ENCODE measurements around the gene HSD17B13.
"Not testable (repeated sequence)": the region's sequence is repeated elsewhere in the genome, so short reads cannot be mapped to it uniquely, and the experiment has no call there.

HSD17B13 gene

DNA sequence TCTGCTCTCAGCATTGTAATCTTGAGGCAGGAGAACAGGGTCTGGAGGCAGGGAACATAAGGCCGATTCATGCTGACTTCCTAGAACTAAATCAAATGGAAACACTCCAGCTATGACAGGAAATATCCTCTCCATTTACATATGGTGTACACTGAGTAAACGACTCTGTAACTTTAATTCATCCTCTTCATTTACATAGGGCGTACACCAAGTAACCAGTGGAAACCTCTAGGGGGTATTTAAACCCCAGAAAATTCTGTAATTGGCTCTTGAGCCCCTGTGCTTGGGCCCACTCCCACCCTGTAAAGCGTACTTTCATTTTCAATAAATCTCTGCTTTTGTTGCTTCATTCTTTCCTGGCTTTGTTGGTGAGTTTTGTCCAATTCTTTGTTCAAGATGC is 7.7 kb downstream of the HSD17B13 start:
- not testable (repeated sequence) for DNase-seq

DNA sequence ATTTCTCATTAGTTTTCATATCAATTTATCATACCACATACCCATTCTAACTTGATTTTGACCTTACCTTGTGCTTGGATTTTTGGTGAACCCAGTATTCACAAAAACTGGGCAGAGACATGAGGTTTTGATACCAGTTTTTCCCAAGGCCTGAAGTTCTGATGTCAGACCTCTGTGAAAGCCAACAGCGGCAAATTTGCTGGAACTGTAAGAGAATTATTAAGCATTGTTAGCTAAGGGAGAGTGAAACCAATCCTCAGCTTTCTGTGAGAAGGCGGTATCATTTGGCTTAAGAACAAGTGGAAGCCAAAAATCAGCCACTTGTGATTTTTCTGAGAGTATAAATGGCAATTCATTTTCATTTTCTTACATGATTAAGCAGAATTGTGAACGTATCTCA is 8.9 kb downstream of the HSD17B13 start:
- no peak for DNase-seq

DNA sequence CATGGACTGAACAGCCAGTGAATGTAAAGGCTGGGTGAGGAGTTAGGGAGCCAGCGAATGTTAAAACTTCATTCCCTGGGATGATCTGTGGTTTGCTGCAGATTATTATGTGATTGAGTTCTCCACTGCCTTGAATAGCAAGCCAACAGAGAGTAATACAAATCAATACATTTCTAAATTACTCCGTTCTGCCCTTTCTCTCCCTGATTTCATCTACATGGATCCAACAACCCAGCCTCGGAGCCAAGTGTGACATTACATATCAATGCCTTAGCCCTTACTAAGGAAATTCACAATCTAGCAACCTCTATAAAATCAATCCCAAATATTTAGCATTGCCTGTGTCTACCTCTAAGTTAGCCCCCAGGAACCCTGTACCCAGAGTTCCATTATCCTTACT is 11.0 kb downstream of the HSD17B13 start:
- no peak for DNase-seq

DNA sequence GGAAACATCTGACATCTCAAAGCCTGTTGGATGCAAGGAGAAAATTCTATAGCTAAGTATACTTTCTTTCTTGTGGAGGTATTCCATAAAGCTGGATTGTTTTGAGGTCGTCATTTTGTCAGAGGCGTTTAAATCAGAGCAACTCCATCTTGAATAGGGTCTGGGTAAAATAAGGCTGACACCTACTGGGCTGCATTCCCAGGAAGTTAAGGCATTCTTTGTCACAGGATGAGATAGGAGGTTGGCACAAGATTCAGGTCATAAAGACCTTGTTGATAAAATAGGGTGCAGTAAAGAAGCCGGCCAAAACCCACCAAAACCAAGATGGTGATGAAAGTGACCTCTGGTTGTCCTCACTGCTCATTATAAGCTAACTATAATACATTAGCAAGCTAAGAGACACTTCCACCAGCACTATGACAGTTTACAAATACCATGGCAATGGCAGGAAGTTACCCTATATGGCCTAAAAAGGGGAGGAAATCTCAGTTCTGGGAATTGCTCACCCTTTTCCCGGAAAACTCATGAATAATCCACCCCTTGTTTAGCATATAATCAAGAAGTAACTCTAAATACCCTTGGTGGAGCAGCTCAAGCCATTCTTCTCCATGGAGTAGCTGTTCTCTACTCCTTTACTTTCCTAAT is 11.9 kb downstream of the HSD17B13 start:
- no peak for DNase-seq

DNA sequence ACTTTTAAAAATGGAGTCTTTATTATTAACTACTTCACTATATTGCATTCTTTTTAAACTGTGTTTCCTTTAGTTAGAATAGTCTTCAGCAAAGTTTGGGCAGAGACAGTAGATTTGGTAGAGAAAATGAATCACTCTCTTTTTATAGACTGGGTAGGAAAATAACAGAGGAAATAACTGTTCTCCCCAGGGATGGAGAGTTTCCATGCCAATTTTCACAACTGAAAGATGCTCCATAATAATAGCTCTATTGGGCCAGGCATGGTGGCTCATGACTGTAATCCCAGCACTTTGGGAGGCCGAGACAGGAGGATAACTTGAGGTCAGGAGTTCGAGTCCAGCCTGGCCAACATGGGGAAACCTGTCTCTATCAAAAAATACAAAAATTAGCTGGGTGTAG is 13.1 kb downstream of the HSD17B13 start:
- no peak for DNase-seq

DNA sequence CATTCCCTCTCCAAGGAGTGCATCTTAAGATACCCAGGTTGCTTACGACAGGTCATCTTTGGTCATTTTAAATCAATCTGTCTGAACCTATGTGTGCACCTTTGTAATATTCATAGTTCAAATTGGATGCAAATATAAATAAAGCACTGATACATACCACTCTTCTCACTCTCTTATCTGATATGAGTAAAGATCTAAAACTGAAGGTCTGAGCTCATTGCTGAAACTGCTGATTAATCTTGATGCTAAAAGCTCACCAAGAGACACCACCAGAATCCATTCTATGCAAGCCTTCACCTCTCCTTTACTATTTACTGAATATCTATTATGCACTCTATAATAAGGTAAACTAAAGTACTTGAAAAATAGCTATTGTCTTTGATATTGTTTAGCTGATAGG is 16.6 kb downstream of the HSD17B13 start:
- DNase-seq = no peak

DNA sequence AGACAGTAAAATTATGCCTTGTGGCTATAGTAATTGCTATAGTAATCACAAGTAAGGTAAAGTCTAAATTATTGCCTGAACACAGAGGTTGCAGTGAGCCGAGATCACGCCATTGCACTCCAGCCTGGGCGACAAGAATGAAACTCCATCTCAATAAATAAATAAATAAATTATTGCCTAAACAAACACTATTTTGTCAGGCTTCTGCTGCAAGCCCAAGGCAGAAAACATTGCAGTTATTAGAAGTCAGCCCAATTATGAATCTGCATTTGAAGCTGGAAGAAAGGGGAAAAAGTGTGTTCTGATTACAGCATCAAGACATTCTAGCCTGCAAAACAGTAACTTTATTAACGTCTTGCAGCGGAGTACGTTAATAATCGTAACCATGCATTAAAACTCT is 17.1 kb downstream of the HSD17B13 start:
- no peak for DNase-seq

DNA sequence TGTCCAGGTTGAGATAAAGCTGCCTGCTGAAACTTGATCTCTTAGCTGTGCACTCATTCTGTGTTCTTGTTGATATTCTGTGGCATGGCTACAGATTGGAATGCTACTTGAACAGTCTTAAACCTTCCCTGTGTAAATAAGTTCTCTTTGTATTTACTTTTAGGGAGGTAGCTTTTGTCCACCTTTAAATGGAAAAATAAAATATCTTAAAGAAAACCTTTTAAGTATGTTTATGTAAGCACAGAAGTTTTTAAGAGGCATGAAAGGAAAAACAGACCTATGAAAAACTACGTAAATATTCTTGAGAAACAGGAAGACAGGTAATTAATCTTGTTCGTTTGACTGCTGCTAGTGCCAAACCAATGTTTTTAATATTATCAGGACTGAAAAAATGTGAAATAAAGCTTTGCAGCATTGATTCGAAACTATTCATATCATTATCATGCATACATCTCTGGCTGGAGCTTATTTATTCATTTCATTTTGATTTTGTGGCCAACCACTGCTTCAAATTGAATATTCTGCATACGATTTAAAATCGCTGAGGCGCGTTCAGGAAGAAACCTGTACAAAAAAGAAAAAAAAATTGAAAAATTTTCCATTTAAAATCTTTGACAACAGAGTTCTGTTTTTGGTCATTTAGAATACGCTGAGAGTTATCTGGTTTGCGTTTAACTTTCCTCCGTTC is 17.8 kb downstream of the HSD17B13 start:
- DNase-seq = no peak

DNA sequence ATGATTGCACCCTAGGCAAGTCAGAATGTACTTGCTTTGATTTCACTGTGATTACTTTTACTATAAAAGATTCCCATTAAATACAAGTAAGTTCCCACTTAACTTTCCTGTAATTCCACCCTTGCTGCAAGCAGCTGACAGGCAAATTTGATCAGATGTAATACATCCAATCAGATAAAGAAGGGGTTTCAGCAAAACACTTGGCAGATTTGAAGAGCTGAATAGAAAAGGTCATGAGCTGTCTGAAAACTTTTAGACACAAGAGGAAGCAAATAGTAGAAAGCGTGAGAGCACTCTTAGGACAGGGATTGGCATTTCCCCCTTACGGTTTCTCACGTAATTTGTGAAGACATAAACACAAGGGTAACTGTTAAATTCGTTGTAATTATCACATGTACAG is 22.8 kb downstream of the HSD17B13 start:
- DNase-seq = no peak

DNA sequence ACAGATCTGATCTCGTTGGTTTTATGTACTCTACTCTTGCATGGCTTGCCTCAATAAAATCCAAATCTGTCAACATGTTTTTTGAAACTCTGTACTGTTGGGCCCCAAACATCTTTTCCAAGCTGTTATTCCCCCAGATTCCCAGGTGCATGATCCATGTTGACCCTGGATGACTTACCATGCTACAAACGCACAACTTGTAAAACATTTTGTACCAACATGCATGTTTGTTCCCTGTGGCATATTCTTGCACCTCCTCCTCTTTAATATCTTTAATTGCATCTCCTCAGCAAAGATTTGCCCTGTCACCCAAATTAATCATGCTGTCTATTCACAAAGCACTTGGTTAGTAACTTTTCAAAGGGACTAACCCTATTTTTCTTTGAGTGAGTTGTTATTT is 24.3 kb downstream of the HSD17B13 start:
- no peak for DNase-seq

DNA sequence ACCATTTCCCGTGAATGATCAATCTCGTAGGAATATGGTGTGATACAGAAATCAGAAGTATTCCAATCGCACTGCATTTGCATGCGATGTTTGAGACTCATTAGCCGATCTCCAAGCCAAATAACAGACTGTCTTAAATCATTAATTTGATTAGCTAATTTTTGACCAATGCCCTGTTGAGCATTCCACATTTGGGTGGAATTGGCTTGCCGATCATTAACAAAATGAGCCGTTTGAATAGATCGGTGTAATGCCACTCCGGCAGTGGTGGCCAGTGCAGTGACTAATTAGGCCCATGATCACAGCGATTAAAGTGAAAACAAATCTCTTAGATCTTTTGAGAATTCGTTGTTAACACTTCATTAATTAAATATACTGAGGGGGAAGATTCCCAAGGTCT is 27.8 kb downstream of the HSD17B13 start:
- not testable (repeated sequence) for DNase-seq

DNA sequence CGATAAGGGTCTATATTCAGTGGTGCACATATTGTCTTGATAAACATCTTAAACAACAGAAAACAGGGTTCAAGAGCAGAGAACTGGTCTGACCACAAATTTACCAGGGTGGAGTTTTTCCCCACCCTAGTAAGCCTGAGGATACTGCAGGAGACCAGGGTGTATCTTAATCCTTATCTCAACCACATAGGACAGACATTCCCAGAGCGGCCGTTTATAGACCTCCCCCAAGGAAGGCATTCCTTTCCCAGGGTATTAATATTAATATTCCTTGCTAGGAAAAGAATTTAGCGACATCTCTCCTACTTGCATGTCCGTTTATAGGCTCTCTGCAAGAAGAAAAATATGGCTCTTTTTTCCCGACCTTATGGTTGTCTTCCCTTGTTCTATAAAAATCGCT is 28.8 kb downstream of the HSD17B13 start:
- DNase-seq = not testable (repeated sequence)

DNA sequence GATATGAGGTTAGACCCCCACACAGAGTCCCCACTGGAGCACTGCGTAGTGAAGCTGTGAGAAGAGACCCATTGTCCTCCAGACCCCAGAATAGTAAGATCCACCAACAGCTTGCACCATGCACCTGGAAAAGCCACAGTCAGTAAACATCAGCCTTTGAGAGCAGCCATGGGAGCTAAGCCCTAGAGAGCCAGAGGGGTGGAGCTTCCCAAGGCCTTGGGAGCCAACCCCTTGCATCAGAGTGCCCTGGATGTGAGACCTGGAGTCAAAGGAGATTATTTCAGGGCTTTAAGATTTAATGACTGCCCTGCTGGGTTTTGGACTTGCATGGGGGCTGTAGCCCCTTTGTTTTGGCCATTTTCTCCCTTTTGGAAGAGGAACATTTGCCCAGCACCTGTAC is 35.7 kb downstream of the HSD17B13 start:
- no peak for DNase-seq

DNA sequence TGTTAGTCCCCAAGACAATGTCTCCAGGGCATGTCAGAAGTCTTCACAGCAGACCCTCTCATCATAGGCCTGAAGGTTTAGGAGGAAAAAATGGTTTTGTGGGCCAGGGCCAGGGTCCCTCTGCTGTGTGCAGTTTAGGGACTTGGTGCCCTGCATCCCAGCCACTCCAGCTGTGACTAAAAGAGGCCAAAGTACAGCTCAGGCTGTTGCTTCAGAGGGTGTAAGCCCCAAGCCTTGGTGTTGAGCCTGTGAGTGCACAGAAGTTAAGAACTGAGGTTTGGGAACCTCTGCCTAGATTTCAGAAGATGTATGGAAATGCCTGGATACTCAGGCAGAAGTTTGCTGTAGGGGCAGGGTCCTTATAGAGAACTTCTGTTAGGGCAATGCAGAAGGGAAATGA is 38.4 kb downstream of the HSD17B13 start:
- DNase-seq = not testable (repeated sequence)

DNA sequence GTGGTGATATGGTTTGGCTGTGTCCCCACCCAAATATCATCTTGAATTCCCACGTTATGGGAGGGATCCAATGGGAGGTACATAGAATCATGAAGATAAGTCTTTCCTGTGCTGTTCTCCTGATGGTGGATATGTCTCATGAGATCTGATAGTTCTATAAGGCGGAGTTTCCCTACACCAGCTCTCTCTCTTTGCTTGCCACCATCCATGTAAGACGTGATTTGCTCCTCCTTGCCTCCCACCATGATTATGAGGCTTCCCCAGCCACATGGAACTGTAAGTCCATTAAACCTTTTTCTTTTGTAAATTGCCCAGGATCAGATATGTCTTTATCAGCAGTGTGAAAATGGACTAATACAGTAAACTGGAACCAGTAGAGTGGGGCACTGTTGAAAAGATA is 39.5 kb downstream of the HSD17B13 start:
- no peak for DNase-seq

DNA sequence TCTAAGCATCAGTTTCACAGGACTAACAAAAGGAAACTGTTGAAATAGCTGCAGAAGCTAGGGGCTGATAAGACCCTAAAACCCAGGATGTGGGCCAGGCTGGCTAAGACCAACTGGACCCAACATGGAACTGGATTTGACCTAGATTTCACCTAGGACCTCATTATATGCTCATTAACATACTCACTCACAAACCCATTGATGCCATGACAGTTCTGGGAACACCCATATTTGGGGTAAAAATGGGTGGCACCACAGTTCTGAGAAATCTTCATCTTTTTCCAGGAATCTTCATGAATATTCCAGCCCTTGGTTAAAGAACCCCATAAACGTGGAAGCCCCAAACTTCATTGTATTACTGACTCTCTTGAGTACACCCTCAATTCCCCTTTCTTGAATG is 41.1 kb downstream of the HSD17B13 start:
- no peak for DNase-seq

DNA sequence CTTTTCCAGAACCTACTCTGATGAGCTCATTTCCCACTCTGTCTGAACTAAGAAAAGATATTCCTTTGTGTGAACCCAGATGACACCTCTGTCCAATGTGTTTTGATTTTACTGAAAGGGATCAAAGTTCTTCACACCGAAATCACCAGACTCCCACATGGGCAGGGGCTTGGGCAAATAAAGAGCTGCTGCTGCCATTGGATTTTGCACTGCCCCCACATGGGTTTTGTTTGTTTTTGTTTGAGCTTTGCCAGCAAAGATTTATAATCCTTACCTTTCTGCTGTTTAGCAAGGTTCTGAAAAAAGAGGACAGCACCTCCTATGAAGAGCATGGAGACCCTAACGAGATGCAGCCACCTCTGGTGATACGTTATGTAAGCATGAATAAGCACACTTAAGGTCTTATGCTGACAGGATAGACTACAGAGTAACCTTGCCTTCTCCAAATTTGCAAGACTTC is 44.3 kb downstream of the HSD17B13 start:
- DNase-seq = no peak

DNA sequence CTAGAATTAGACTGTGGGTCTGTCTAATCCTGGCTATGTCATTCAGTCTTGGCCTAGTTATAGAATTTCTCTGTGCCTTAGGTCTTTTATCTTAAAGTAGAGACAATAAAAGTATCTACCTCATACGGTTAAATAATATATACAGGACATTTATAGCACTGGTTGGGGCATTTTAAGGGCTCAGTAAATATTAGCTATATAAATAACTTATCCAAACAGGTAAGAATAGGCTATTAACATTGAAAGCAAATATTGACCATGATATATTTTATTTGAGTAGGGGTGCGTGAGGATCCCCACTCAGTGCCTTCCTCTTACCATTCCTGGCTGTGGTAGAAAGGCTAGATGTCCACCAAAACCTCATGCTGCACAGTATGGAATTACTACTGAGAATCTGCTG is 47.4 kb downstream of the HSD17B13 start:
- no peak for DNase-seq

DNA sequence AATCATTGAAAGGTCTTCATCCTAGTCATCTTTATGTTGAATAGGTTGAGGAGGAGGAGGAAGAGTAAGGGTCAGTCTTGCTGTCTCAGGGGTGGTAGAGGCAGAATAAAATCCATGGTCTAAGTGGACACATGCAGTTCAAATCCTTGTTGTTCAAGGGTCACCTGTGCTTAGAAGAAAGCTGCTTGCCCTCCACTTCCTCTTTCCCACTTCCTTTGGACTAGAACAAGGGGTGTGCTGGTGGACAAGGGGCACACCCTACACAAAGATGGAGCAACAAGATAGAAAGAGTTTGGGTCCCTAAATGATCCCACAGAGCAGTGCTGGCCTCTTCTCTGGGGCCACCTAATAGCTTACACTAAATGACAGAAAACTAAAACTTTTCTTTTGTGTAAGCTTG is 47.9 kb downstream of the HSD17B13 start:
- no peak for DNase-seq

DNA sequence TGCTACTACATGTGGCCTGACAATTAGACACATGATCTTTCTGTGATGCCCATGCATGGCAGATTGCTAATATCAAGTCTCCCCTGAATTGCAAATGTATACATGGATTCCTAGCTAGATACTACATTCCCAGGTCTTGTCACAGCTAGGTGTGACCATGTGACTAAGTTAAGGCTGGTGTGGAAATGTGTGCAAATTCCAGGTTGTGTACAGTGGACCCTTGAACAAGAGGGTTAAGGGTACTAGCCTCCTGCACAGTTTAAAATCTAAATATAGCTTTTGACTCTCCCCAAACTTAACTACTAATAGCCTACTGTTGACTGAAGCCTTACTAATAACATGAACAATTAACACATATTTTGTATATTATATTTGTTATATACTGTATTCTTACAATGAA is 48.4 kb downstream of the HSD17B13 start:
- no peak for DNase-seq

DNA sequence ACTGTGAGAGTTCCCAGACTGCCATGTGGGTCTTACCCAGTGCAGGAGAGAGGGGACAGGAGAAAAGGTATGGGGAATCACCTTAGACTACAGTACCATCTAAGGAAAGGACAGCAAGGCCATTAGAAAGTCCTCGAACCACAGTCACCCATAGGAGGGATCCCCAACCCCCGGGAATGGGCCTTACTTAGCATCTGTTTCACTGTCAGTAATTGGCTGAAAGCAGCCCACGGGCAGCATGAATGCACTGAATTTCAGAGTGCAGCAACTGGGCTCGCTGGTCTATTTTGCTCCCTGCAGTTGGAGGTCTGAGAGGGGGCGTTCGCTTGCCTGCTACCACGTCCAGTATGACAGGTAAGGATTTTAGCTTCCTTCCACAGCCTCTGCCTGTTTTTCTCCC is 51.9 kb downstream of the HSD17B13 start:
- DNase-seq = no peak

DNA sequence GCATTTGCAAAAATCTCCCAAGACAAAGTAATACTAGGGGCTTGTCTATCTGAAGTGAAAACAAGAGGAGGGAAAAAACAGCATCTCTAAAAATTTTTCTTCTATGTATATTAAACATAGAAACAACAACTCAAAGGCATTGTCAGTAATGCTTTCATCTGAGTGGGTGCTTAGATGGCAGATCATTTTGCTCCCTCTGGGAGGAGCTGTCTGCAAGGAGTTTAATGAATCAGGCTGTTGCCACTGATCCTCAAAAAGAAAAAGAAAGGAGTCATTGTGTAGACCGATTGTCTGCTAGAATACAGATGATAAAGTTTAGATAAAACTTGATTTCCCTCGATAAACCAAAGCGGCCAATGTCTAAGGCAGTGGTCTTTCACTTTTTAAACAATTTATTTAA is 52.5 kb downstream of the HSD17B13 start:
- peak; percentile 9 to 41 (median 36) for DNase-seq

DNA sequence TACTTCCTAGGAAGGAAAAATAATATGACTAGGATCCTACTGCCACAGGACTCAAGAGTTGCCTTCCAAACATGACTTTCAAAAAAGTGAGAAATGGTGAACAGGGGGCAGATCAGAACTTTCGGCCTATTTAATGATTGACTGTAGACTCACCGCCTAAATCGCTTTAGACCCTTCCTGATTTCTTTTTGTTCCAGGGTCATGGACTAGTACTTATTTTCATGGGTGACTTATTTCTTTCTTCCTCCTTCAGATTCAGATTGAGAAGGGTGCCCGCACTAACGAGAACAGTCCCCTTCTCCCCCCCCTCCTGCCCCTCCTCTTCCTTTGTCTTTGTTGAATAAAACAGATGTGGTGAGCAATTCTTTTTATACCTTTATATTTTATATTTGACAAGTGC is 54.3 kb downstream of the HSD17B13 start:
- DNase-seq = no peak

DNA sequence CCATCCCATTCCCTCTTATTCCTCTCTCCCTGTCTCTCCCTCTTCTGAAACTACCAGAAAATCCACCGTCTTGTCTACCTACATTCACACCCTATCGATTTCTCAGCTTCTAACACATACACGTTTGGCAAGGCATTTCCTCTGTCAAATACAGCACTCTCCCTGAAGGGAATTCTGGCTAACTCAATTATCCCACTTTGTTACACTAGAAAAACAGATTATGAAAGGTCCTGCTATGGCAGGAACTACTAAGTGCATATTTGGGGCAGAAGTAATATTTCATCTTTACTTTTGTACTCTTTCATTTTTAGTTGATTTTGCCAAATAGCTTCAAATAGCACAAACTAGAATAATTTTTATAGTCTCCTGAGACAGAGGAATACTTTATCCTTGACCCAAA is 55.7 kb downstream of the HSD17B13 start:
- DNase-seq = no peak

DNA sequence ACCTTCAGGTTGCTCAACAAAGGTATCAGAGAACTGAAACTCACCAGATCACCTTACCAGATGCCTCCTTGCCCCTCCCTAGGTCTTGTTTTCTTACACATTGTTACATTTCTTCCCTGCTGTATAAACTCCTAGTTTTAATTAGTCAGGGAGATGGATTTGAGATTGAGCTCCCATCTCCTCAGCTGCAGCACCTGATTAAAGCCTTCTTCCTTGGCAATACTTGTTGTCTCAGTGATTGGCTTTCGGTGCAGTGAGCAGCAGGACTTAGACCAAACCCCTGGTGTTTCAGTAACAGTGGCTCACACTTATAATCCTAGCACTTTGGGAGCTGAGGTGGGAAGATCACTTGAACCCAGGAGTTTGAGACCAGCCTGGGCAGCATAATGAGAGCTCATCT is 59.8 kb downstream of the HSD17B13 start:
- no peak for DNase-seq

Measured in suppressor macrophage treated with lipopolysaccharide for 1 hour (primary cell).